ENCODE measurements around the gene ADNP. TPM values are rescaled to one million over a fixed set of nuclear protein-coding genes. Genes with fewer than 3 reads are reported as not detected.

Gene ADNP
- total RNA-seq, 1 experiment from 2014 or later, result 27.5 TPM

DNA sequence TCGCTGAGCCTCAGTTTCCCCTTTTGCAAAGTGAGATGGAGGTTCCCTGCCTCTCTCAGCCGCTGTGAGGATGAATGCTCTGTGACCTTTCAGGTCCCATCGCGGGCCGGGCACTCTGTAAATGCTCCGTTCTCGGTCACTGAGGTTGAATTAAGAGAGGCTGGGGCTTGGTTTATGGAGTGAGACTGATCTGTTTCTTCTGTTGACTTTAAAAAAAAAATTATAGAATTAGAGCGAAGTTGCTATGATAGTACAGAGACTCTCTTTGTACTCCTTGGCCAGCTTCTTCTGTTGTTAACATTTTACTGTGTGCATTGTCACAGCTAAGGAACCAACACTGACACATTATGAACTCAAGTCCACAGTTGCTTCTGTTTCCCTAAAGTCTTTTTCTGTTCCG lies 64.4 kb downstream of the ADNP start:
- Histone ChIP-seq H3K27ac (ENCODE audit: low read length) (no peak overlapping the region), H3K4me1 (ENCODE audit: insufficient read depth, low read length) (no peaks in the 10 kb centered on the region), H4K20me1 (ENCODE audit: low read length) (no peaks in the 10 kb centered on the region), H3K9me2 (replicated peaks; ENCODE audit: low read length) (no peaks in the 10 kb centered on the region), H3K27me3 (ENCODE audit: low read length) (no peaks in the 10 kb centered on the region), H3K9ac (ENCODE audit: low read length) (no peak overlapping the region), H3K9me3 (ENCODE audit: low read length) (no peaks in the 10 kb centered on the region), H3K36me3 (ENCODE audit: low read depth, low read length) (no peaks in the 10 kb centered on the region), H2AFZ (ENCODE audit: low read length) (no peak overlapping the region), H3K4me2 (ENCODE audit: low read length) (no peak overlapping the region), H3F3A (ENCODE audit: low read length, unreplicated experiment) (no peaks in the 10 kb centered on the region), H3K4me3 (ENCODE audit: low read length) (no peak overlapping the region), H3K79me2 (ENCODE audit: low read length) (no peaks in the 10 kb centered on the region)
- ChIA-PET POLR2A (ENCODE audit: unreplicated experiment) (no interaction called here), CTCF (no interaction called here)
- TF ChIP-seq, protein P1, sequence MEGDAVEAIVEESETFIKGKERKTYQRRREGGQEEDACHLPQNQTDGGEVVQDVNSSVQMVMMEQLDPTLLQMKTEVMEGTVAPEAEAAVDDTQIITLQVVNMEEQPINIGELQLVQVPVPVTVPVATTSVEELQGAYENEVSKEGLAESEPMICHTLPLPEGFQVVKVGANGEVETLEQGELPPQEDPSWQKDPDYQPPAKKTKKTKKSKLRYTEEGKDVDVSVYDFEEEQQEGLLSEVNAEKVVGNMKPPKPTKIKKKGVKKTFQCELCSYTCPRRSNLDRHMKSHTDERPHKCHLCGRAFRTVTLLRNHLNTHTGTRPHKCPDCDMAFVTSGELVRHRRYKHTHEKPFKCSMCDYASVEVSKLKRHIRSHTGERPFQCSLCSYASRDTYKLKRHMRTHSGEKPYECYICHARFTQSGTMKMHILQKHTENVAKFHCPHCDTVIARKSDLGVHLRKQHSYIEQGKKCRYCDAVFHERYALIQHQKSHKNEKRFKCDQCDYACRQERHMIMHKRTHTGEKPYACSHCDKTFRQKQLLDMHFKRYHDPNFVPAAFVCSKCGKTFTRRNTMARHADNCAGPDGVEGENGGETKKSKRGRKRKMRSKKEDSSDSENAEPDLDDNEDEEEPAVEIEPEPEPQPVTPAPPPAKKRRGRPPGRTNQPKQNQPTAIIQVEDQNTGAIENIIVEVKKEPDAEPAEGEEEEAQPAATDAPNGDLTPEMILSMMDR (conservative IDR thresholded peaks at IDR 0.05; ENCODE audit: low read depth, low read length), result no peak
- TF ChIP-seq EZH2 (IDR thresholded peaks at IDR 0.05; ENCODE audit: low read length, unreplicated experiment) (no peak), EZH2phosphoT487 (IDR thresholded peaks at IDR 0.05; ENCODE audit: borderline replicate concordance, low read length) (no peak)
- BruUV-seq (replicated peaks), result no TSS peak
- ATAC-seq, result no peak
- no peak for DNase-seq
- intact Hi-C loops (cut with micrococcal nuclease), result no loop called here

DNA sequence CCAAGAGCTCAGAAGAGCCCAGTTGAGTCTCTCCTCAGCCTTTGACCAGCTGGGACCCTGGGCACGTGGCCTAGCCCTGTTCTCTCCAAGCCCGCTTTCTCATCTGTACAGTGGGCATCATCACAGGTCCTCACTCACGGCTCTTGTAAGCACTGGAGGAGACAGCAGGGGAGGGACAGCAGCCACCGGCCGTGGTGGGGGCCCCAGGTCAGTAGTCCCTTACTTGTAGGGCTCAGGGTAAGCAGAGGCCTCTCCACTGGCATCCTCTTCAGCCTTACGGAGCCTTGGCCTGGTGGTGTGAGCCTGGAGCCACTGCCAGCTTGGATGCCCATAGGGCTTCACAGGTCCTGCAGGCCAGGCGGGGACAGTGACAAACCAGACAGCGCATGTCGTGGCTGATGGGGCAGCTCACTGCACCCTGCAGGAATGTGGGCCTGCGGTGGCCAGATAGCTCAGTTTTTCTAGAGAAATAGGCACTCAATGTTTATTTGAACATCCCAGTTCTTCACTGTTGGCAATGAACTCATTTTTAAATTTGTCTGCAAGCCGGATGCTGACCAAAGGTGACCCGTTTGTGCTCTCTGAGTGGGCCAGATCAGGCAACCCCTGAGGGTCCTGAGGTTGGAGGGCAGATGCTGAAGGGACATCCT lies 65.1 kb downstream of the ADNP start:
- Histone ChIP-seq H3K27me3 (ENCODE audit: low read length) (no peaks in the 10 kb centered on the region), H3F3A (ENCODE audit: low read length, unreplicated experiment) (no peaks in the 10 kb centered on the region), H3K4me3 (ENCODE audit: low read length) (no peak overlapping the region), H3K9me2 (replicated peaks; ENCODE audit: low read length) (no peaks in the 10 kb centered on the region), H3K79me2 (ENCODE audit: low read length) (no peaks in the 10 kb centered on the region), H3K4me2 (ENCODE audit: low read length) (no peak overlapping the region), H3K9ac (ENCODE audit: low read length) (no peak overlapping the region), H4K20me1 (ENCODE audit: low read length) (no peaks in the 10 kb centered on the region), H3K36me3 (ENCODE audit: low read depth, low read length) (no peaks in the 10 kb centered on the region), H3K27ac (ENCODE audit: low read length) (no peak overlapping the region), H2AFZ (ENCODE audit: low read length) (no peak overlapping the region), H3K9me3 (ENCODE audit: low read length) (no peaks in the 10 kb centered on the region), H3K4me1 (ENCODE audit: insufficient read depth, low read length) (no peaks in the 10 kb centered on the region)
- intact Hi-C loops (cut with micrococcal nuclease), result no loop called here
- DNase-seq (no peak), ATAC-seq (no peak)
- ChIA-PET POLR2A (ENCODE audit: unreplicated experiment) (no interaction called here), CTCF (no interaction called here)
- TF ChIP-seq, protein P1 (conservative IDR thresholded peaks at IDR 0.05; ENCODE audit: low read depth, low read length), result no peak
- no peak for TF ChIP-seq EZH2phosphoT487 (IDR thresholded peaks at IDR 0.05; ENCODE audit: borderline replicate concordance, low read length)
- TF ChIP-seq EZH2 (IDR thresholded peaks at IDR 0.05; ENCODE audit: low read length, unreplicated experiment), result no peak
- BruUV-seq (replicated peaks), result no TSS peak

DNA sequence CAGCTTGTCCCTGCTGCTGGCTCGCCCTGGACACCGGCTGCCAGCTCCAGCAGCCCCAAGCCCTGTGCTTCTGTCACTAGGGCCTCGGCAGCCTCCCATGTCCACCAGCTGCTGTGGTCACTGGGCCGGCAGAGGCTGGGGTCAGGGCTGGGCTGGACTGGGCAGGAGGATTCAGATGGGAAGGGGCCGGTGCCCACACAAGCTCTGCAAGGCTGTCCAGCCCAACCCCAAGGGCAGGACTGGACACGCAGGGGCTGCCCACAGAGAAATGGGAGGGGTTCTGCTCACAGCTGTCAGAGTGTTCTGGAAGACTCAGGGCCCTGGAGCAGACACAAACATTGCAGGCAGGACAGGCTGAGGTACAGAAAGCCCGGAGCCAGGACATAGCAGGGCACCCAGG lies 65.6 kb downstream of the ADNP start:
- Histone ChIP-seq H3K9me2 (replicated peaks; ENCODE audit: low read length) (no peaks in the 10 kb centered on the region), H3K4me3 (ENCODE audit: low read length) (no peak overlapping the region), H2AFZ (ENCODE audit: low read length) (no peak overlapping the region), H3K36me3 (ENCODE audit: low read depth, low read length) (no peaks in the 10 kb centered on the region), H4K20me1 (ENCODE audit: low read length) (no peaks in the 10 kb centered on the region), H3K27me3 (ENCODE audit: low read length) (no peaks in the 10 kb centered on the region), H3K27ac (ENCODE audit: low read length) (no peak overlapping the region), H3F3A (ENCODE audit: low read length, unreplicated experiment) (no peaks in the 10 kb centered on the region), H3K9me3 (ENCODE audit: low read length) (no peaks in the 10 kb centered on the region), H3K4me1 (ENCODE audit: insufficient read depth, low read length) (no peaks in the 10 kb centered on the region), H3K79me2 (ENCODE audit: low read length) (no peaks in the 10 kb centered on the region), H3K9ac (ENCODE audit: low read length) (no peak overlapping the region), H3K4me2 (ENCODE audit: low read length) (no peak overlapping the region)
- CTCF ChIA-PET, result no interaction called here
- POLR2A ChIA-PET (ENCODE audit: unreplicated experiment), result no interaction called here
- DNase-seq (no peak), ATAC-seq (no peak)
- intact Hi-C loops (cut with micrococcal nuclease), result no loop called here
- BruUV-seq (replicated peaks), result no TSS peak
- TF ChIP-seq EZH2phosphoT487 (IDR thresholded peaks at IDR 0.05; ENCODE audit: borderline replicate concordance, low read length) (no peak), EZH2 (IDR thresholded peaks at IDR 0.05; ENCODE audit: low read length, unreplicated experiment) (no peak)
- TF ChIP-seq, protein P1 (conservative IDR thresholded peaks at IDR 0.05; ENCODE audit: low read depth, low read length), result no peak
